Mesenchymal stem cell (in vitro differentiated cells and primary cell): ENCODE measurements around the gene HS3ST2. TPM values are rescaled to one million over a fixed set of nuclear protein-coding genes. Genes with fewer than 3 reads are reported as not detected.

Experiments used
- DNase-seq: peaks from one replicate; pipeline ENCODE4 v3.0.0-alpha.2; 2013
- H2AFZ ChIP-seq: one replicate; pipeline ENCODE4 v1.6.1; 2013; ENCODE audit warnings: low read depth, mild to moderate bottlenecking, control low read depth, inconsistent platforms, low read length, moderate library complexity
- H2AK5ac ChIP-seq: 2 replicates; pipeline ENCODE4 v1.6.1; 2013; ENCODE audit warnings: low read length, moderate library complexity, mild to moderate bottlenecking, inconsistent platforms; ENCODE audit not compliant: severe bottlenecking
- H2BK120ac ChIP-seq: one replicate; pipeline ENCODE4 v1.6.1; 2013; ENCODE audit warnings: low read depth, mild to moderate bottlenecking, inconsistent platforms, low read length, moderate library complexity
- H2BK12ac ChIP-seq, 2 experiments: one replicate each; pipeline ENCODE4 v1.6.1; 2013; ENCODE audit warnings: inconsistent platforms in 2 of 2, low read length in 2 of 2, mild to moderate bottlenecking in 2 of 2, moderate library complexity in 2 of 2, control low read depth in 1 of 2
- H2BK15ac ChIP-seq: one replicate; pipeline ENCODE4 v1.6.1; 2013; ENCODE audit warnings: mild to moderate bottlenecking, low read depth, inconsistent platforms; ENCODE audit not compliant: poor library complexity, severe bottlenecking
- H2BK5ac ChIP-seq: 2 replicates; pipeline ENCODE4 v1.6.1; 2013; ENCODE audit warnings: low read depth, mild to moderate bottlenecking, low read length, control low read depth, inconsistent platforms; ENCODE audit not compliant: poor library complexity, severe bottlenecking
- H3K14ac ChIP-seq, 2 experiments: one replicate each; pipeline ENCODE4 v1.6.1; 2013; ENCODE audit warnings: inconsistent platforms in 2 of 2, low read length in 2 of 2, control low read depth in 1 of 2, mild to moderate bottlenecking in 1 of 2, moderate library complexity in 1 of 2
- H3K18ac ChIP-seq, 2 experiments: one replicate each; pipeline ENCODE4 v1.6.1; 2013; ENCODE audit warnings: inconsistent platforms in 2 of 2, low read length in 2 of 2, control low read depth in 1 of 2, low read depth in 1 of 2, mild to moderate bottlenecking in 1 of 2
- H3K23ac ChIP-seq, 2 experiments: one replicate each; pipeline ENCODE4 v1.6.1; 2013; ENCODE audit warnings: inconsistent platforms in 2 of 2, low read length in 2 of 2, mild to moderate bottlenecking in 2 of 2, moderate library complexity in 2 of 2, control low read depth in 1 of 2
- H3K27ac ChIP-seq: 2 replicates; pipeline ENCODE4 v1.5.1; 2013; ENCODE audit warnings: mild to moderate bottlenecking, moderate library complexity, low read length, control low read depth, inconsistent platforms; ENCODE audit not compliant: poor library complexity, severe bottlenecking
- H3K27me3 ChIP-seq, 2 experiments: 2 replicates each; pipeline versions ENCODE4 v1.6.1 to v1.7.0; 2013; ENCODE audit warnings: low read length in 2 of 2, mild to moderate bottlenecking in 2 of 2, moderate library complexity in 2 of 2, control low read depth in 1 of 2, inconsistent platforms in 1 of 2; ENCODE audit not compliant: control insufficient read depth in 1 of 2, insufficient read depth in 1 of 2
- H3K36me3 ChIP-seq, 2 experiments: 2 replicates each; pipeline versions ENCODE4 v1.6.1 to v1.7.0; 2013; ENCODE audit warnings: low read length in 2 of 2, control low read depth in 1 of 2, inconsistent platforms in 1 of 2, low read depth in 1 of 2, mild to moderate bottlenecking in 1 of 2; ENCODE audit not compliant: insufficient read depth in 2 of 2, control insufficient read depth in 1 of 2
- H3K4ac ChIP-seq, 2 experiments: one replicate each; pipeline ENCODE4 v1.6.1; 2013; ENCODE audit warnings: inconsistent platforms in 2 of 2, low read length in 2 of 2, mild to moderate bottlenecking in 2 of 2, moderate library complexity in 2 of 2, control low read depth in 1 of 2, low read depth in 1 of 2
- H3K4me1 ChIP-seq: 2 replicates; pipeline ENCODE4 v1.6.1; 2013; ENCODE audit warnings: low read depth, low read length, control low read depth; ENCODE audit not compliant: control insufficient read depth, insufficient read depth
- H3K4me2 ChIP-seq: 2 replicates; pipeline ENCODE4 v1.6.1; 2013; ENCODE audit warnings: low read length, mild to moderate bottlenecking, inconsistent platforms; ENCODE audit not compliant: poor library complexity, severe bottlenecking
- H3K4me3 ChIP-seq, 2 experiments: 2 replicates each; pipeline versions ENCODE4 v1.5.1 to v1.7.0; 2013; ENCODE audit warnings: low read length in 2 of 2, mild to moderate bottlenecking in 2 of 2, control low read depth in 1 of 2, low read depth in 1 of 2; ENCODE audit not compliant: insufficient read depth in 1 of 2
- H3K79me1 ChIP-seq: replicated peaks from 2 replicates; pipeline ENCODE4 v1.6.1; 2013; ENCODE audit warnings: mild to moderate bottlenecking, control low read depth, low read length, inconsistent platforms; ENCODE audit not compliant: poor library complexity, severe bottlenecking
- H3K9ac ChIP-seq: 2 replicates; pipeline ENCODE4 v1.7.0; 2013; ENCODE audit warnings: mild to moderate bottlenecking, low read length, moderate library complexity
- H3K9me3 ChIP-seq: 2 replicates; pipeline ENCODE4 v1.7.0; 2013; ENCODE audit warnings: mild to moderate bottlenecking, low read length; ENCODE audit not compliant: control insufficient read depth
- H4K8ac ChIP-seq: one replicate; pipeline ENCODE4 v1.6.1; 2013; ENCODE audit warnings: inconsistent platforms, mild to moderate bottlenecking, low read length, moderate library complexity
- H4K91ac ChIP-seq: one replicate; pipeline ENCODE4 v1.6.1; 2013; ENCODE audit warnings: mild to moderate bottlenecking, low read length, inconsistent platforms
- WGBS: methylation state at CpG from one replicate; pipeline ENCODE4 v1.1.7; 2013; ENCODE audit warnings: mixed read lengths; 5-methylcytosine and 5-hydroxymethylcytosine counted together
- polyA plus RNA-seq, 2 experiments: library from polyadenylated mRNA; stranded (reverse); fragments of 200-250 nt; gene quantifications; one replicate each; pipeline ENCODE4 v1.2.3, GENCODE V29; 2013

The HS3ST2 gene
- not detected for polyA plus RNA-seq (2013, experiment 1 of 2)
- not detected for polyA plus RNA-seq (2013, experiment 2 of 2)

GRCh38 chr16:22813948-22814710 is at the start of gene HS3ST2:
Gene HS3ST2, plus strand, starts transcription at chr16:22814162. Its CDS starts 449 bp downstream, at chr16:22814611.
- H2AFZ ChIP-seq: peak within 1 kb of the TSS; percentile 29
- H3K9ac ChIP-seq: peak within 1 kb of the TSS; percentile 48
- H3K18ac ChIP-seq: no peak within 1 kb of the TSS
- H3K4ac ChIP-seq: no peak within 1 kb of the TSS
- H3K27ac ChIP-seq: no peak within 1 kb of the TSS
- H4K91ac ChIP-seq: no peak within 1 kb of the TSS
- no peak within 1 kb of the TSS for H2BK5ac ChIP-seq
- H2AK5ac ChIP-seq: no peak within 1 kb of the TSS
- H3K14ac ChIP-seq: no peak within 1 kb of the TSS
- no peak within 1 kb of the TSS for H2BK15ac ChIP-seq
- H3K23ac ChIP-seq: no peak within 1 kb of the TSS
- H2BK12ac ChIP-seq: no peak within 1 kb of the TSS
- H3K79me1 ChIP-seq: no peaks in the 10 kb centered on the region
- H2BK120ac ChIP-seq: no peak within 1 kb of the TSS
- peak within 1 kb of the TSS in 1 of 2 experiments; percentile 75 for H3K4me3 ChIP-seq
- H3K9me3 ChIP-seq: no peaks in the 10 kb centered on the region
- 1% methylated on average over 77 of the region's 90 CpGs for WGBS
- H3K4me2 ChIP-seq: peak within 1 kb of the TSS; percentile 42
- DNase-seq: peak; percentile 0
- H3K36me3 ChIP-seq: no peaks in the 10 kb centered on the region
- H3K27me3 ChIP-seq: peaks cover 47 to 60% of the 10 kb centered on the region in 2 experiments
- no peak within 1 kb of the TSS for H4K8ac ChIP-seq
- peaks cover 16% of the 10 kb centered on the region for H3K4me1 ChIP-seq

GRCh38 chr16:22764662-22765327 is 49.2 kb upstream of the HS3ST2 start:
- DNase-seq: no peak
- Histone ChIP-seq H3K18ac (no peak overlapping the region), H3K14ac (no peak overlapping the region), H3K27ac (no peak overlapping the region), H3K4ac (no peak overlapping the region), H2BK12ac (no peak overlapping the region), H2AFZ (no peak overlapping the region), H2BK120ac (no peak overlapping the region), H4K8ac (no peak overlapping the region), H3K36me3 (no peaks in the 10 kb centered on the region), H3K79me1 (no peaks in the 10 kb centered on the region), H3K23ac (no peak overlapping the region), H4K91ac (no peak overlapping the region), H3K4me2 (no peak overlapping the region), H3K4me3 (no peak overlapping the region), H3K27me3 (peaks cover 0 to 4% of the 10 kb centered on the region in 2 experiments), H3K9me3 (no peaks in the 10 kb centered on the region), H2BK5ac (no peak overlapping the region), H2AK5ac (no peak overlapping the region), H3K9ac (no peak overlapping the region), H2BK15ac (no peak overlapping the region), H3K4me1 (no peaks in the 10 kb centered on the region)
- WGBS: 48% methylated on average over 6 of the region's 9 CpGs

GRCh38 chr16:22765479-22765878 is 48.5 kb upstream of the HS3ST2 start:
- no peaks in the 10 kb centered on the region for H3K9me3 ChIP-seq
- no peak overlapping the region for H3K27ac ChIP-seq
- no peak for DNase-seq
- no peak overlapping the region for H3K4me3 ChIP-seq
- H4K91ac ChIP-seq: no peak overlapping the region
- H3K4me1 ChIP-seq: no peaks in the 10 kb centered on the region
- no peak overlapping the region for H2AFZ ChIP-seq
- H3K23ac ChIP-seq: no peak overlapping the region
- no peak overlapping the region for H3K18ac ChIP-seq
- H3K9ac ChIP-seq: no peak overlapping the region
- H3K27me3 ChIP-seq: peaks cover 0 to 4% of the 10 kb centered on the region in 2 experiments
- H3K36me3 ChIP-seq: no peaks in the 10 kb centered on the region
- H3K79me1 ChIP-seq: no peaks in the 10 kb centered on the region
- H3K14ac ChIP-seq: no peak overlapping the region
- H2BK12ac ChIP-seq: no peak overlapping the region
- H2BK15ac ChIP-seq: no peak overlapping the region
- no peak overlapping the region for H3K4me2 ChIP-seq
- H4K8ac ChIP-seq: no peak overlapping the region
- no peak overlapping the region for H3K4ac ChIP-seq
- no peak overlapping the region for H2BK120ac ChIP-seq
- H2AK5ac ChIP-seq: no peak overlapping the region
- no peak overlapping the region for H2BK5ac ChIP-seq

GRCh38 chr16:22770866-22771265 is 43.1 kb upstream of the HS3ST2 start:
- no peak overlapping the region for H2BK120ac ChIP-seq
- H3K36me3 ChIP-seq: no peaks in the 10 kb centered on the region
- H2BK15ac ChIP-seq: no peak overlapping the region
- H3K27ac ChIP-seq: no peak overlapping the region
- no peak overlapping the region for H4K8ac ChIP-seq
- H2BK5ac ChIP-seq: no peak overlapping the region
- H2AK5ac ChIP-seq: no peak overlapping the region
- H3K27me3 ChIP-seq: peaks cover 3 to 17% of the 10 kb centered on the region in 2 experiments
- no peak overlapping the region for H2BK12ac ChIP-seq
- no peak for DNase-seq
- H3K18ac ChIP-seq: no peak overlapping the region
- no peak overlapping the region for H3K23ac ChIP-seq
- no peak overlapping the region for H2AFZ ChIP-seq
- no peak overlapping the region for H3K4me3 ChIP-seq
- H3K79me1 ChIP-seq: no peaks in the 10 kb centered on the region
- H3K9me3 ChIP-seq: no peaks in the 10 kb centered on the region
- no peak overlapping the region for H3K14ac ChIP-seq
- H3K9ac ChIP-seq: no peak overlapping the region
- no peak overlapping the region for H3K4ac ChIP-seq
- no peak overlapping the region for H4K91ac ChIP-seq
- H3K4me2 ChIP-seq: no peak overlapping the region
- no peaks in the 10 kb centered on the region for H3K4me1 ChIP-seq
- WGBS: no CpG with 5 or more reads among the region's 2 CpGs
